NB4 (cell line): ENCODE results near the gene USP6.
"Not testable (repeated sequence)": the region's sequence is repeated elsewhere in the genome, so short reads cannot be mapped to it uniquely, and the experiment has no call there.

Source experiments
- DNase-seq: peaks from one replicate; pipeline ENCODE4 v3.0.0; 2010; ENCODE audit warnings: low read depth
- H3K4me3 ChIP-seq: one replicate; pipeline ENCODE4 v1.5.1; 2011; ENCODE audit warnings: mild to moderate bottlenecking, low read depth, low read length, moderate library complexity
- MYC ChIP-seq: IDR thresholded peaks from 2 replicates; pipeline ENCODE4 v1.6.1; 2011; ENCODE audit warnings: low read depth, low read length
- POLR2A ChIP-seq: IDR thresholded peaks from 2 replicates; pipeline ENCODE4 v1.6.1; 2011; ENCODE audit warnings: mild to moderate bottlenecking; ENCODE audit not compliant: insufficient read length; ENCODE audit errors: extremely low read depth
- TF ChIP-seq, protein P1 (sequence below): IDR thresholded peaks from one replicate; pipeline ENCODE4 v1.5.1; 2012; ENCODE audit warnings: low read depth, low read length
- TF ChIP-seq, protein P2 (sequence below): IDR thresholded peaks from 2 replicates; pipeline ENCODE4 v1.6.1; 2011; ENCODE audit warnings: low read depth, low read length

The USP6 gene

DNA sequence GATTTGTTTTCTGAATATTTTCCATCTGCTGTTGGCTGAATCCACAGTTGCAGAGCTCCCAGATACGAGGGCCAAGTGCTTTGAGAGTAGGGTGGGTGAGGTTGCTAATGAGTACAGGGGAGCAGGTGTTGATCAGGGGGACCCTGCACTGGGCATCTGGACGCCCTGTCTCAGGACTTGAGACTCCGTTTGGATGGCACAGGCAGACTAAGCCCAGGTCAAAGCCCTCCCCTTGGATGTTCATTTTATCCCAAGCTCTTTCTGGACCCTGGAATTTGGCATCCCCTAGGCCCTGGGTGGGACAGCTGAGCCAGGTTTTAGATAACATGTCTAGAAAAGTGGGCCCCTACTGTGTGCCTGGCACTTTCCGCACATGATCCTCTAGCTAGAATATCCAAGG, 12.1 kb downstream of the USP6 start:
- DNase-seq: no peak
- no peak overlapping the region for H3K4me3 ChIP-seq
- no peak for TF ChIP-seq MYC
- TF ChIP-seq POLR2A: no peak
- TF ChIP-seq, protein P1, sequence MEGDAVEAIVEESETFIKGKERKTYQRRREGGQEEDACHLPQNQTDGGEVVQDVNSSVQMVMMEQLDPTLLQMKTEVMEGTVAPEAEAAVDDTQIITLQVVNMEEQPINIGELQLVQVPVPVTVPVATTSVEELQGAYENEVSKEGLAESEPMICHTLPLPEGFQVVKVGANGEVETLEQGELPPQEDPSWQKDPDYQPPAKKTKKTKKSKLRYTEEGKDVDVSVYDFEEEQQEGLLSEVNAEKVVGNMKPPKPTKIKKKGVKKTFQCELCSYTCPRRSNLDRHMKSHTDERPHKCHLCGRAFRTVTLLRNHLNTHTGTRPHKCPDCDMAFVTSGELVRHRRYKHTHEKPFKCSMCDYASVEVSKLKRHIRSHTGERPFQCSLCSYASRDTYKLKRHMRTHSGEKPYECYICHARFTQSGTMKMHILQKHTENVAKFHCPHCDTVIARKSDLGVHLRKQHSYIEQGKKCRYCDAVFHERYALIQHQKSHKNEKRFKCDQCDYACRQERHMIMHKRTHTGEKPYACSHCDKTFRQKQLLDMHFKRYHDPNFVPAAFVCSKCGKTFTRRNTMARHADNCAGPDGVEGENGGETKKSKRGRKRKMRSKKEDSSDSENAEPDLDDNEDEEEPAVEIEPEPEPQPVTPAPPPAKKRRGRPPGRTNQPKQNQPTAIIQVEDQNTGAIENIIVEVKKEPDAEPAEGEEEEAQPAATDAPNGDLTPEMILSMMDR: no peak
- TF ChIP-seq, protein P2, sequence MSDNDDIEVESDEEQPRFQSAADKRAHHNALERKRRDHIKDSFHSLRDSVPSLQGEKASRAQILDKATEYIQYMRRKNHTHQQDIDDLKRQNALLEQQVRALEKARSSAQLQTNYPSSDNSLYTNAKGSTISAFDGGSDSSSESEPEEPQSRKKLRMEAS: no peak

DNA sequence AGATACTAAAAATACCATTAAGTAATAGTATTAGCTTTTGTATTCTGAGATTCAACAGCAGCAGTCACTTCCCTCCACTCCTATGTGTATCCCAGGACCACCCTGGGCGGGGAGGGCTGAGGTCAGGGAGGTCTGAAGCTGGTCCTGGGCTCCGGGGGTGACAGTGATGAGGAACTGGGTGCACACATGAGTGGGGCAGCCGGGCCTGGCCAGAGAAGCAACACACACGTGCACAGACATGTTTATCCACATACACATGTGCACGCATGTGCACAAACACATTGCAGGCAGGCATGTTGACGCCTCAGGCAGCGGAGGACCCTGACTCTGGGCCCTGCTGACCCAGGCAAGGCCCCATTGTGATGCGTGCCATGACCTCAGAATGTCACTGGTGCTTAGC, 12.6 kb downstream of the USP6 start:
- DNase-seq, H3K4me3 ChIP-seq: not testable (repeated sequence)

DNA sequence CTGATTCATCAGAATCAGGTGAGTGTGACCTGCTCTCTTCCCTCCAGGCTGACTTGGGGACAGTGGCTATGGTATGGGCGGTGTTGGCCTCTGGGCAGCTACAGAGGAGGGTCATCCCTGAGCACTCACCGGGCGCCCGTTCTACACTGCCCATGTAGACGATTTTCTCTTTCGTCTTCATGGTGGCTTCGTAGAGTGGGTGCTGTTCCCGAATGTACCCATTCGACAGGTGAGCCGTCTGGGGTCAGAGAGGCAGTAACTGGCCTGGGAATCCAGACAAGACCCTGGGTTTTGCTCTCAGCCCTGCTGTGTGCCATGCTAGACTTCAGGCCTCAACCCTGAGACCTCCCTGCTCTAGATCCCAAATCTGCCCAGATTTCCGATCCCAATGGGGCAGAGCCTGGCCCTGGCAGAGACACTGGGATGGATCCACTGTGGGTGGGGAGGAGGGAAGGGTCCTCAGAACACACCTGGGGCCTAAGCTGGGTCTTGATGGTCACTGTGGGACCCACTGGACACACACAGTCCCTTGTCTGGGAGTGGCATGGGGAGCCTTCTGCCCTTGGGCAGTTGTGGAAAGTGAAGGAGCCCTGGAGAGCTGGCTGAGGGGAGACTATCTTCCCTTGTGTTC, 13.2 kb downstream of the USP6 start:
- H3K4me3 ChIP-seq: no peak overlapping the region
- DNase-seq: no peak
- TF ChIP-seq MYC (no peak), POLR2A (no peak)
- TF ChIP-seq, protein P1: no peak
- TF ChIP-seq, protein P2: no peak

DNA sequence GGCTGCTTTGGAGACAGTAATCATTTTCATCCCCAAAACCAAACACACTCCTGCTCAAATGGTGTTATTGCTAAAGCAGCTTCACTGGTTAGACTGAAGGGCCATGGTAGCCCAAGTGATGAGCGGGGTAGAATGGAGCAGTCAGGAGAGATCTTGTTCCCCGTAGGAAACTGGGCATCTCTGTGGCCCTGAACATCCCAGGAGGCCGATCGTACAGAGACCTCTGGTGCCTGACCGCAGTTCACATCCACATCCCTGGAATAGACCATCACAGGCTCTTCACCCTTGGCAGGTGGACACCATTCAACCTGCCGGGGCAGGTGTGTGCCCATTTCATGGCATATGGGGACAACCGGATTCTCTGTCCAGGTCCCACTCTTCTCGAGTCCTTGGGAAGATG, 13.9 kb downstream of the USP6 start:
- not testable (repeated sequence) for H3K4me3 ChIP-seq, DNase-seq

DNA sequence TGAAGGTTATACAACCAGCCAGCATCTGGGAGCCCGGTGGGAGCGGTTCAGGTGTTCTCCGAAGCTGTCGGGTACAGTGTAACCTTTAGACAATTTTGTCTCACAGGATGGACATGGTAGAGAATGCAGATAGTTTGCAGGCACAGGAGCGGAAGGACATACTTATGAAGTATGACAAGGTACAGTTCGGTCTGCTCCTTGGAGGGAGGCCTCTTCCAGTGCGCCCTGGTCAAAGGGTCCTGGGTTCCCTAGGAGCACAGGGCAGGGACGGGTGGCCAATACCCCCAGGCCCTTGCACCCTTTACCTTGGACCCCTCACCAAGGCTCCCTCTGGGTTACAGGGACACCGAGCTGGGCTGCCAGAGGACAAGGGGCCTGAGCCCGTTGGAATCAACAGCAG, 14.4 kb downstream of the USP6 start:
- H3K4me3 ChIP-seq, DNase-seq: not testable (repeated sequence)

DNA sequence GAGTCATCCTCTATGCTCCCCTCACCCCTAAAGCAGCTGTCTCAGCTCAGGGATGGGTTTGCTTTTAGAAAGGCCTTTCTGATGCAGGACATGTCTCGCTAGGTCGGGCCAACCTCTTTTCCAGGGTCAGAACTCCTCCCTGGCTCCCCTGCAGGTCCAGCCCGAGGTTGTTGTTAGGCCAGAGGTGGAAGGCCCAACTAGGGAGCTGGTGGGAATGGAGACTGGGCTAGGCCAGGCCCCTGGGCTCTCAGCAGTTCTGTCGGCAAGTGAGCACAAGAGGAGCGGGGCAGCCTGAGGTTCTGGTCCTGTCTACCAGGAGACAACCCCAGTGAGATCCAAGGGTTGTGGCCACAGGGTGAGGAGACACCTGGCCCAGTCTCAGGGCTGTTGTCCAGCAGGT, 14.9 kb downstream of the USP6 start:
- DNase-seq: not testable (repeated sequence)

GRCh38 chr17:5131146-5131715, 15.4 kb downstream of the USP6 start:
- TF ChIP-seq POLR2A (no peak), MYC (no peak)
- TF ChIP-seq, protein P2: no peak
- TF ChIP-seq, protein P1: no peak
- H3K4me3 ChIP-seq: no peak overlapping the region
- no peak for DNase-seq

More for the DNA sequence above, 14.9 kb downstream of the USP6 start:
- not testable (repeated sequence) for H3K4me3 ChIP-seq

DNA sequence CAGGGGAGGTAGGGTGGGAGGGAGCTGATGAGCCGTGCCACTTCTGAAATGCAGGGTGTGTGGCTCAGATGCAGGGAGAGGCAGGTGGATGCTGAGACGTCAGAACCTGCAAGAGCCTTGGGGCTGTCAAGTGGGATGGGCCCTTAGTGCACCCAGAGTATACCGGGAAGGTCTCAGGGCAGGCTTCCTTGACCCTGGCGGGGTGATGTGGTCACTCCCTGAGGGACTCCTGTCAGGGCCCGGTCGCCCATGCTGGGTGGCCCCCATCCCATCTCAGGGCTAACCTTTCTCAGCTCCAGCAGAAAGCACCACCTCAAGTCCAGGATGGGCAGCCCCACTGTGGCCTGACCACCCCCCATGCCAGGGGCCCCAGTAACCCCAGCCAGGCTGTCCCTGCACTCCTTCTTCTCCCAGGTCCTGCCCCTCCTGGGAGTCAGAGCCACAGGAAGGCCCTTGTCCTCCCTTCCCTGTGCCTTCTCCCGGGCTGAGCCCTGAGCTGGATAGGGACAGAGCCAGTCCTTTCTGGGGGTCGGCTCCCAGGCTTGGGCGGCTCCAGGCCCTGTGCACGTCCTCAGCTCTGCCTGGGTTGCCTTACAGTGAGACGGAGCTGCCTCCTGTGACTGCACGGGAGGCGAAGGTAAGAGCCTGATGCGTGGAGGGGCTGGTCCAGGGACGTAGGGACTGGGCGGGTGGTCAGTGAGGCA, 16.1 kb downstream of the USP6 start:
- not testable (repeated sequence) for DNase-seq, H3K4me3 ChIP-seq

GRCh38 chr17:5132503-5133225, 16.8 kb downstream of the USP6 start:
- DNase-seq, H3K4me3 ChIP-seq: not testable (repeated sequence)
